Nephron progenitor cell (in vitro differentiated cells): ENCODE results near the gene GPATCH8.
A peak's percentile ranks its signal among the peaks of the same experiment; 100 is the strongest.
"Not testable (repeated sequence)": the region's sequence is repeated elsewhere in the genome, so short reads cannot be mapped to it uniquely, and the experiment has no call there.

ENCODE experiments used
- DNase-seq: peaks from one replicate; pipeline ENCODE4 v3.0.0; 2021
- H3K27ac Mint-ChIP-seq: 2 replicates; pipeline ENCODE4 v1.8.0; 2021; ENCODE audit warnings: mild to moderate bottlenecking, moderate library complexity, mixed read lengths
- H3K27me3 Mint-ChIP-seq: 2 replicates; pipeline ENCODE4 v1.8.0; 2021; ENCODE audit warnings: mild to moderate bottlenecking, low read depth, mixed read lengths; ENCODE audit not compliant: poor library complexity
- H3K36me3 Mint-ChIP-seq: 2 replicates; pipeline ENCODE4 v1.8.0; 2021; ENCODE audit warnings: low read depth, mixed read lengths
- H3K4me1 Mint-ChIP-seq: 2 replicates; pipeline ENCODE4 v1.8.0; 2021; ENCODE audit warnings: mixed read lengths
- H3K4me3 Mint-ChIP-seq: 2 replicates; pipeline ENCODE4 v1.8.0; 2021; ENCODE audit warnings: mild to moderate bottlenecking, moderate library complexity, mixed read lengths
- H3K9me3 Mint-ChIP-seq: 2 replicates; pipeline ENCODE4 v1.8.0; 2021; ENCODE audit warnings: mild to moderate bottlenecking, moderate library complexity, mixed read lengths
- TF ChIP-seq, protein P1 (sequence below): fragments of 200-600 bp; sonication (generic); IDR thresholded peaks from 2 replicates; pipeline ENCODE4 v1.5.0; 2021; ENCODE audit warnings: antibody characterized with exemption

The GPATCH8 gene

GRCh38 chr17:44527954-44528353, 24.7 kb upstream of the GPATCH8 start:
- Mint-ChIP-seq H3K27me3 (peaks cover 9% of the 10 kb centered on the region), H3K36me3 (peaks cover 11% of the 10 kb centered on the region), H3K4me3 (no peak overlapping the region), H3K4me1 (peaks cover 4% of the 10 kb centered on the region), H3K9me3 (peaks cover 39% of the 10 kb centered on the region), H3K27ac (no peak overlapping the region)
- TF ChIP-seq, protein P1, sequence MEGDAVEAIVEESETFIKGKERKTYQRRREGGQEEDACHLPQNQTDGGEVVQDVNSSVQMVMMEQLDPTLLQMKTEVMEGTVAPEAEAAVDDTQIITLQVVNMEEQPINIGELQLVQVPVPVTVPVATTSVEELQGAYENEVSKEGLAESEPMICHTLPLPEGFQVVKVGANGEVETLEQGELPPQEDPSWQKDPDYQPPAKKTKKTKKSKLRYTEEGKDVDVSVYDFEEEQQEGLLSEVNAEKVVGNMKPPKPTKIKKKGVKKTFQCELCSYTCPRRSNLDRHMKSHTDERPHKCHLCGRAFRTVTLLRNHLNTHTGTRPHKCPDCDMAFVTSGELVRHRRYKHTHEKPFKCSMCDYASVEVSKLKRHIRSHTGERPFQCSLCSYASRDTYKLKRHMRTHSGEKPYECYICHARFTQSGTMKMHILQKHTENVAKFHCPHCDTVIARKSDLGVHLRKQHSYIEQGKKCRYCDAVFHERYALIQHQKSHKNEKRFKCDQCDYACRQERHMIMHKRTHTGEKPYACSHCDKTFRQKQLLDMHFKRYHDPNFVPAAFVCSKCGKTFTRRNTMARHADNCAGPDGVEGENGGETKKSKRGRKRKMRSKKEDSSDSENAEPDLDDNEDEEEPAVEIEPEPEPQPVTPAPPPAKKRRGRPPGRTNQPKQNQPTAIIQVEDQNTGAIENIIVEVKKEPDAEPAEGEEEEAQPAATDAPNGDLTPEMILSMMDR: no peak
- DNase-seq: no peak

GRCh38 chr17:44527102-44527501, 23.9 kb upstream of the GPATCH8 start:
- peaks cover 8% of the 10 kb centered on the region for H3K27me3 Mint-ChIP-seq
- peaks cover 39% of the 10 kb centered on the region for H3K9me3 Mint-ChIP-seq
- no peak overlapping the region for H3K4me3 Mint-ChIP-seq
- H3K36me3 Mint-ChIP-seq: peaks cover 11% of the 10 kb centered on the region
- no peak for DNase-seq
- no peak overlapping the region for H3K27ac Mint-ChIP-seq
- H3K4me1 Mint-ChIP-seq: peaks cover 4% of the 10 kb centered on the region
- TF ChIP-seq, protein P1: no peak

- no peak for DNase-seq
- Mint-ChIP-seq H3K27me3 (peaks cover 9% of the 10 kb centered on the region), H3K9me3 (peaks cover 36% of the 10 kb centered on the region), H3K4me1 (no peaks in the 10 kb centered on the region), H3K27ac (no peak overlapping the region), H3K4me3 (no peak overlapping the region), H3K36me3 (peaks cover 11% of the 10 kb centered on the region)
- TF ChIP-seq, protein P1: no peak
These were observed 20.4 kb upstream of the GPATCH8 start for GRCh38 chr17:44523672-44523972.

DNA sequence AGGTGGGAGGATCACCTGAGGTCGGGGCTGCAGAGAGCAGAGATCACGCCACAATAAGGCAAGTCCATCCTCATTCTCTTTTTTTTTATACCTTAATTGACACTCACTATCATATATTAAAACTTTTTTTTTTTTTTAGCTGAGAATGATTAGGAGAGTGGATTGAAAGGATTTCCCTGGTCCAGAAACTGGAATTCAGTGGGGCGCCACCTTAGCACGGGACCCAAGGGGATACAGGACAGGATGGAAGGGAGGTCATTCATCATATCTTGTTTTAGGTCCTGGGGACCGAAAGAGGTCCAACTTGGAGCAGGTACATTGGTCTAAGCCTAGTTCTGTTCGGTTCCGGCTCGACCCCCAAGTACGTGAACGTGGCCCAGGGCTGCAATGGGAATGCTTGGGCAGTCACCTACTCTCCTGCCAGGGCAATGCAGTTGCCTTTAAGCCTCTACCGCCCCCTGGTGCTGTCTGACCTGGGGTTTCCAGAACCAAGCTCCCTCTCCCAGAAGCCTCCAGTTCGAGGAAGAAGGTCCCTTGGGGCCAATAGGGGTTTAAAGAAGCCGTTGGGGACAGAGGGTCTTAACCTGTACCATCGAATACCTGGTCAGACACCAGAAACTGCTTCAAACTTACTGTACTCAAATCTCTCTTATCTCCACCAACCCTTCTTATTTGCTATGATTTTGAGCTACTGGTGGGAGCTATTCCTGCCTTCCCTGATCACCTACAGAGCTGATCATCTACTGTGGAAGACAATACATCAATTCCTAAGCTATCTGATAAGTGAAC, 19.9 kb upstream of the GPATCH8 start:
- Mint-ChIP-seq H3K36me3 (peaks cover 11% of the 10 kb centered on the region), H3K9me3 (peaks cover 32% of the 10 kb centered on the region), H3K4me3 (no peak overlapping the region), H3K4me1 (peaks cover 4% of the 10 kb centered on the region), H3K27ac (no peak overlapping the region), H3K27me3 (peaks cover 9% of the 10 kb centered on the region)
- peak; percentile 47 for DNase-seq
- TF ChIP-seq, protein P1: peak; percentile 35

DNA sequence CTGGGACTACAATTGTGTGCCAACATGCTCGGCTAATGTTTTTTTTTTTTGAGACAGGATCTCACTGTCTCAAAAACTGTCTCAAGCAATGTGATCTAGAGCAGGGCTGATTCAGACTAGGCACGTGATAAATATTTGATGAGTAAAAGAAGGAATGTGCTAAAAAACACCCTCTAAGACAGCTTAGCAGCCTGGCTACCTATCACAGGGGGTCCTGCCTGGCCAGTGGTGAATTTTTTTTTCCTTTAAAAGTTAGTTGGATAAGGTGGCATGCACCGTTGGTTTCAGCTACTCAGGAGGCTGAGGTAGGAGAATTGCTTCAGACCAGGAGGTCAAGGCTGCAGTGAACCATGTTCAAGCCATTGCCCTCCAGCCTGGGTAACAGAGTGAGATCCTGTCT, 14.8 kb upstream of the GPATCH8 start:
- Mint-ChIP-seq H3K9me3 (no peaks in the 10 kb centered on the region), H3K4me3 (no peak overlapping the region), H3K4me1 (peaks cover 12% of the 10 kb centered on the region), H3K27ac (peak overlapping the region; percentile 91), H3K36me3 (no peaks in the 10 kb centered on the region), H3K27me3 (peaks cover 9% of the 10 kb centered on the region)
- TF ChIP-seq, protein P1: no peak
- no peak for DNase-seq

DNA sequence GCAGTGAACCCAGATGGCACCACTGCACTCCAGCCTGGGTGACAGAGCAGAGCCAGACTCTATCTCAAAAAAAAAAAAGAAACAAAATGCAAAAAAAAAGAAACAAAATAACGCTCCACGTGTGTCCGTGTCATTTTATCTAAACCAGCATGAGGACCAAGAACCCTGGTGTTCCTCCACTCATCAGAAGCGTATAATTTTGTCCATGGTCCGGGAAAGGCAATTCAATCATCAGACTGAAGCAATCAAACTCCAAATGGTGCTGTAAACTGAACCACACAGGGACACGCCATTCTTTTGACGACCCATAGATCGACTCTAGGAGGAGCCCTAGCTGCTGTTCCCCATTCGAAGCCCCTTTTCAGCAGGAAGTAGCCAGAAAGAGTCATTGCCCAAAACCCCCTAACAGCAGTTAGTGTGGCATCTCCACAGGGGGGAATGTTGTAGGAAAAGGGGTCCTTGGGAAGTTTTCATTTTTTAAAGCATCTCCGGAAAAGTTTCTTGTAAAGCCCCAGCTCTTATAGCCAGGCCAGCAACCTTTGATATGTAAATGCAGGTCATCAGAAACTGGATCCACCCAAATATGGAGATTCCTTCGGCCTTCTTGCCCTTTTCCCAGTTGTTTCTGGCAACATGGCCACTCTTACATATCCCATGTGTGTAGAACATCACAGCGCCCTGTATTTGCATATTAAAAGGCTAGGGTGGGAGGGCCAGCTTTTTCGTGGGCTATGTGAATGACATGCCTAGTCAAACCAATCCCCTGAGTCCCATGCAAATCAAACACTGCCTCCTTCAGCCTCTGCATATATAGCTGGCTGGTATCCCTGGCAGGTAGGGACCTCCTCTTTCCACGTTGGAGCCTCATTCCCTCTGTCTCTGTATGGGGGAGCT, 8.3 kb upstream of the GPATCH8 start:
- Mint-ChIP-seq H3K27ac (peak overlapping the region; percentile 54), H3K4me1 (peaks cover 21% of the 10 kb centered on the region), H3K4me3 (peak overlapping the region; percentile 63)
- not testable (repeated sequence) for H3K9me3 Mint-ChIP-seq, H3K36me3 Mint-ChIP-seq, H3K27me3 Mint-ChIP-seq
- DNase-seq: peak; percentile 20

DNA sequence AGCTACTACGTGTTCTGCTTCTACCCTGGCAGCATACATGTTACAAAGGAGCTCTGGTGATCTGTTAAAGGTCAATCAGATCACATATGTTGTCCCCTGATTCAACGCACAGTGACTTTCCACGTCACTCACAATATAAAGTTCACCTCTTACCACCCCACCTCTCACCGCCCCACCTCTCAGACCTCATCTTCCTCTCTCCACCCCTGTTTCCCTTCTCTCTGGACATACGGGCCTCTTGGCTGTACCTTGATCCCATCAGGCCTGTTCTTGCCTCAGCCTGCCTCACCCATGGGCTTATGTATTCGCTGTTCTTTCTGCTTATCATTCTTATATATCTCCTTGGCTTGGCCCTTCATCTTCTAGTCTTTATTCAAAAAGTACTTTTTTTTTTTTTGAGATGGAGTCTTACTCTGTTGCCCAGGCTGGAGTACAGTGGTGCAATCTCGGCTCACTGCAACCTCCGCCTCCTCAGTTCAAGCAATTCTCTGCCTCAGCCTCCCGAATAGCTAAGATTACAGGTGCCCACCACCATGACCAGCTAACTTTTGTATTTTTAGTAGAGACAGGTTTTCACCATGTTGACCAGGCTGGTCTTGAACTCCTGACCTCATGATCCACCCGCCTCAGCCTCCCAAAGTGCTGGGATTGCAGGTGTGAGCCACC, 3.9 kb upstream of the GPATCH8 start:
- peaks cover 18% of the 10 kb centered on the region for H3K4me1 Mint-ChIP-seq
- peaks cover 20% of the 10 kb centered on the region for H3K27me3 Mint-ChIP-seq
- not testable (repeated sequence) for H3K36me3 Mint-ChIP-seq, DNase-seq, H3K27ac Mint-ChIP-seq, H3K4me3 Mint-ChIP-seq, H3K9me3 Mint-ChIP-seq
